Suppressor macrophage (primary cell): ENCODE results near the gene MTUS2.

Experiments used
- DNase-seq, 4 experiments: peaks; one replicate each; pipeline ENCODE4 v3.0.0-alpha.2; 2020 to 2022

Gene MTUS2

DNA sequence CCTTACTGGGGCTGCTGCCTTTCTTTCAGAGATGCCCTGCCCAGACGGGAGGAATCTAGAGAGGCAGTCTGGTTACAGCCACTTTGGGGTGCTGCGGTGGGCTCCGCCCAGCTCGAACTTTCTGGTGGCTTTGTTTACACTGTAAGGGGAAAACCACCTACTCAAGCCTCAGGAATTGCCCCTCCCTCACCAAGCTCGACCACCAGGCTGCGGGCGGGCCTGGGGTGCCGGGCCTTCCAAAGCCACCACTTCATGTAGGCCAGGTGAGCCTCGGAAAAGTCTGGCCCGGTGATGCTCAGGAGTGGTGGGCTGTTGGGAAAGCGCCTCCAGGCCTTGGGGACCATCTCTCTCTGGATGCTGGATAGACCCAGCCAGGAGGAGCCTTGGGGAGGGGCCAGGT is 218.6 kb downstream of the MTUS2 start:
- no peak for DNase-seq

DNA sequence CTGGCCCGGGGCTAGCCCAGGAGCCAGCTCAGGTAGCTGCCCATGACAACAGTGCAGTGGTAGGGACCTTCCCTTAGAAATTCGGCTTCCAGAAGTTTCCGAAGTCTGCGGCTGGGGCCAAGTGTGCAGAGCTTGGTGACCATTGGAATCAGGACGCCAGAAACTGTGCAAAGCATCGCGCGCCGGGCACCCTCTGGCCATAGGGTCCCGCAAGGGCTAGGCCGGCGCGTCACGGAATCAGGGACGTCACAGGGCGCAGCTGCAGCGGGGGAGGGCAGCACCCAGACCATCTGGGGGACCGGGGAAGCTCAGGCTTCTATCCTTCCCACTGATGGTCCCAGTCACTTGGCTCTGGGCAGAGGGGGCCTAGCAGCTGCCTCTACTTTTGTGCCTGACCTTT is 219.1 kb downstream of the MTUS2 start:
- DNase-seq = no peak

DNA sequence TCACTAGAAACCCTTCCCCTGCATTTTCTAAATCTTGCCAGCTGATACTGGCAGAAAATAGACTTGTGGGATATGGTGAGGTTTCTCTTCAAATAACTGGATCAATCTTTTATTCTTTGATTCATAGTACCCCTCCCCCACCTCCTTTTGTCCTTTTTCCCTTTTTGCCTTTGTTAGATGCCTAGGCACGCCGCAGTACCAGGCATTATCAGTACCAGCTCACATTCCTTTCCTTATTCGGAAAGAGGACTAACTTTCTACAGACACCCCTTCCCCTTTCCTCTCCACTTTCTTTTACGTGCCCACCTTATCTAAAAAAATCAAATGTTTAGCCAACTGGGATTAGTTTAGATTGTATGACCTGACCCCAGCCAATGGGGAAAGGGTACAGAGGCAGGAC is 226.4 kb downstream of the MTUS2 start:
- DNase-seq = no peak

DNA sequence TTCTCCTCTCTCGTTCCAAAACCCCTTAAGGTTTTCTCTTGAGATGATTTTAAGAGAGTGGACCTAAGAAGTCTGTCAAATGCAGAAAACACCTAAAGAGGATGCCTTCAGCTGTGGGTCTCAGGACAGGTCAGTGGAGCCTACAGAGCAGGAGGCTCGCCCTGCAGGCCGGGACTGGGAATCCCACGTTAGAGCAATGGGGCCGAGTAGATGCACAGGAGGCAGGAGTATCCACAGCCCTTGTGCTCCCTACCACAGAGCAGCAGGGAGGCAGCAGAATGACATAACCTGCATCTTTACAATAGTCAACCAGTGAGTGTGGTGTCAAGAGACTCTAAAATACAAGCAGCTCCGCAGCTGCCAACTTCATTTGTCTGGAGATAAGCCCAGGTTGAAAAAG is 229.4 kb downstream of the MTUS2 start:
- DNase-seq = no peak

DNA sequence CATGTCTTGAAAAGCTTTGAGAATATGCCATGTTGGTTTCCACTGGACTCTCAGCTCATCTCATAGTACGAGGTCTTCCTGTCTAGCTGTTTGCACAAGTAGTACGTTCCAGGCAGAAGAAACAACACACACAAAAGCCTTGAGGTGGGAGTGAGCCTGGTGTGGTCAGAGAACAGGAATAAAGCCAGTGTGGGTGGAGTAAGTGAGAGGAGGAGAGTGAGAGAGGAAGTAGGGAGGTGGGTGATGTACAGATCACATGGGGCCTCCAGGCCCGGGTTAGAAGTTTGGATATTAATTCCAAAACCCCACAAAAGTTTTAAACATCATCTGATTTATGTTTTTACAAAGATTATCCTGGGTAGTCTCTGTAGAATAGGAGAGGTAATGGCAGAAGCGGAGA is 230.6 kb downstream of the MTUS2 start:
- no peak for DNase-seq

DNA sequence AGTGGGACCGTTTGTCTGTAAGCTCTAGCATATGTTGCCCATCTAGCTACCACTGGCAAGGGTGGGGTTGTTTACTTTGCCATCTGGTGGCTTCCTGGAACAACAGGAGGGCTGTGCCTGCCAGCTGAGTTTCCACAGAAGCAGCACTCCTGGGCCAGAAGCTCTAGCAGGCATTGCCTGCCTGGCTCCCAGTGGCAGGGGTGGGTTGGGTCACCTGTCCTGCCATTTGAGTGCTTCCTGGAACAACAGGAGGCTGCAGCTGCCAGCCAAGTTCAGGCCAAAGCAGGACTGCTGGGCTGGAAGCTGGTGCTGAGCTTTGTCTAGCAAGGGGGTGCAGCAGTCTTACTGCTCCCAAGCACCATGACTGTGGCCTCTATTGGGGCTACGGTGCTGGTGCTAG is 239.7 kb downstream of the MTUS2 start:
- no peak for DNase-seq

DNA sequence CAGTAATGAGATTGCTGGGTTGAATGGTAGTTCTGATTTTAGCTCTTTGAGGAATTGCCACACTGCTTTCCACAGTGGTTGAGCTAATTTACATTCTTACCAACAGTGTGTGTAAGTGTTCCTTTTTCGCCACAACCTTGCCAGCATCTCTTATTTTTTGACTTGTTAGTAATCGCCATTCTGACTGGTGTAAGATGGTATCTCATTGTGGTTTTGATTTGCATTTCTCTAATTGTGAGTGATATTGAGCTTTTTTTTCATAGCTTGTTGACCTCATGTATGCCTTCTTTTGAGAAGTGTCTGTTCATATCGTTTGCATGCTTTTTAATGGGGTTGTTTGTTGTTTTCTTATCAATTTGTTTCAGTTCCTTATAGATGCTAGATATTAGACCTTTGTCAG is 245.0 kb downstream of the MTUS2 start:
- no peak for DNase-seq

DNA sequence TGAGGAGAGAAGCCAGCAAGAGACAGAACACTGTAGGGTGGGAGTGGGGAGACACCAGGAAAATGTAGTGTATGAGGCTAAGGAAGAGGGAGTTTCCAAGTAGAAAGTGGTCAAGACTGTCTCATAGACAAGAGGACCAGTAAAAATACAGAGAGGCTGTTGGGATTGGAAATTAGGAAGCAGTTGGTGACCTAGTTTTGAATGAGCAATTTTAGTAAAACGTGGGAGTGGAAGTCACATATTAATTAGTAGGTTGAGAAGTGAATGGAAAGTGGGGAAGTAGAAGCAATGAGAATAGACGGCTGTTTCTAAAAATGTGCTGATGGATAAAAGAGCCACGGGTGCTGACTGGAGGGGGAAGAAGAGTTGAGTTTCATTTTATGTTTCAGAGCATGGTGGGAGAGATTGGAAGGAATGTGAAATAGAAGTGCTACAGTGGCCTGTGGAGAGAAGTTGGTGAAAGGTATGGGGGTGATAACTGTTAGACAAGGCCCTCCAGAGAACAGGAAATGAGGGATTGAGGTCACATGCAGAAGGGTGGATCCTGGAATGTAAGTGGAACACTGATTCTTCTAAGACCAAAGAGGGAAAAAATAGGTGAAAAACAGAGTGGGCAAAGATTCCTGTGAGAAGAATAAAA is 247.3 kb downstream of the MTUS2 start:
- no peak for DNase-seq

DNA sequence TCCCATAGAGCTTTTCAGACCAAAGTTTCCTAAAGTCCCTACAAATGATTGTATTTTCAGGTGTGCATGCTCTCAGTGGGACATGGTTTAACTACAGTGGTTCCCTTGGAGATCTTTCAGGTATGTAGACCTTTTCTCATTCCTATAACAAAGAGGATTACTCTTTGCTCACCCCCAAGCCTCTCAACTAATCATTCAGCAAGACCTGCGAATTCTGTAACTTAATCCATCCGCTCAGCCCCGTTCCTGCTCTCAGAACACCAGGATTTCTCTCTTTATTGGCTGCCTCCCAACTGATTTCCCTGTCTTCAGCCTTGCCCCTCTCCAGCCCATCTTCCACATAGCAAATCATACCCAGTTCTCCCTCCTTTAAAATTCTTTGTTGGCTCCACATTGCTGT is 253.6 kb downstream of the MTUS2 start:
- no peak for DNase-seq

DNA sequence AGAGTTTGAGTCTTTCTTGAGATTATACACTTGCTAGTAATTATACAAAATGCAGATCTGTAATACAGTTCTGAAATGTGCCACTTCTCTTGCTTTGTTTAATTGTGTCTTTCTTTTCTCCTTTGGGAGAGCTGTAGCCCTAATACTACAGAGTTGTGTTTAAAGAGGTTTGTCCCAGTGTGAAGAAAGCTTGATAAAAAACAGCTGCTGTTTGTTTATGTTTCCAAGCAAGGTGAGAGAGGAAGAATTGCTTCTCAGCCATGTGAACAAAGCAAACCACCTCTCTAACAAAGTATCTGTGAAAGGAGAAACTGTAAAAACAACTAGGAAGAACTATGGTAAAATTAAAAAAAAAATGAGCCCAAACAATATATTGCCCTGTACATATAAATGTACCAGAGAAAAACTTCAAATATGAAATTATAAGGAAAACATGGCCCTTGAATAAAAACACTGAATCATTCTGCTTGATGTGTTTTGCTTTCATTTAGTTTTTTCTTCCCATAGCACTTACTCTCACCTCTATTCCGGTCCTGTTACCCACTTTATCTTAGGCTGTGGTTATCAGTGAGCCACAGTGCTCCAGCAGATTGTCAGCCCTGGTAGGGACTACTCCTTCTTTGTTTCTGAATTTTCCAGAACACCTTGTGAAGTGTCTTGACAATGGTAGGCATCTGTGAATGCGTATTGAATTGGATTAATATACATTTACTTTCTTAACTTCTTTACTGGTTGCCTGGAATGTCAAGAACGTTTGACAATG is 257.1 kb downstream of the MTUS2 start:
- DNase-seq = no peak

DNA sequence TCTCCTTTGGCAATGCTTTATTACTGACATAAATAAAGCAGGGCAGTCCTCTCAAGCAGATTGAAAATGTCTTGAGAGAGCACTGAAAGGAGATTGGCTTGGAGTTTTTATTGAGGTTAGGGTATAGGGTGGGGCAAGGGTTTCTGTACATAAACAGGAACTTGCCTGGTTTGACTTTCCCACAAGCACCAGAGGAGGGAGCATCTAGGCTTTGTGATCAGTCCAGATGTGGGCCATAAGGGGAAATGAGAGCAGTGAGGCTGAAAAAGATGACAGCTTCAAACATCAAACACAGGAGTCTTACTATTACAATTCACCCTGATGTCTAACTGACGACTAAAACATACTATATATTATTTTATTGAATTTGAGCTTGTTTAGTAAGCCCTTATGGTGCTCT is 260.9 kb downstream of the MTUS2 start:
- DNase-seq = peak in 3 of 4 experiments; percentile 14 to 61 (median 45)

DNA sequence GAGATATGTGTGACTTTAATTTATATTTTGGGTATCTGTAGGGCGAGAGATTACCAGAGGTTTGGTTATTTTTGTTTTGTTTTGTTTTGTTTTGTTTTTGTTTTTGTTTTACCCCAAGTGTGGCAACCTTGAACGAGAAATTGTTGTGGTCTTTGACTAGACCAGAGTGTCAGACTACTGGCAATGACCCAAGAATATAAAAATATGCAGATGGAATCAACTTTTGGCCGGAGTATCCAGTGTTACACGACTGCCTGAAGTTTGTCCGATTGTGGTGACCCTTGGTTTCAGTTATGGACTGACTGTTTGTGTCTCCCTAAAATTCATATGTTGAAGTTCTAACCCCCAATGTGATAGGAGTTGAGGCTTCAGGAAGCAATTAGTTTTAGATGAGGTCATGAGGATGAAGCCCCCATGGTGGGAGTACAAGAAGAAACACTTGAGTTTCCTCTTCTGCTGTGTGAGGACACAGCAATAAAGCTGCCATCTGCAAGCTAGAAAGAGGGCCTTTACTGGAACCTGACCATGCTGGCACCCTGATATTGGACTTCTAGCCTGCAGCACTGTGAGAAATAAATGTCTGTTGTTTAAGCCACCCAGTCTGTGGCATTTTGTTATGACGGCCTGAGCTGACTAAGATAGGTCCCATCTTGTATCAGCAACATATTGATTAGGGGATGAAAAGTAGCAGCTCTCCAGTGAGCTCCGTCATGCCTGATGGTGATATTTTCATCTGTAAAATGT is 261.7 kb downstream of the MTUS2 start:
- no peak for DNase-seq

DNA sequence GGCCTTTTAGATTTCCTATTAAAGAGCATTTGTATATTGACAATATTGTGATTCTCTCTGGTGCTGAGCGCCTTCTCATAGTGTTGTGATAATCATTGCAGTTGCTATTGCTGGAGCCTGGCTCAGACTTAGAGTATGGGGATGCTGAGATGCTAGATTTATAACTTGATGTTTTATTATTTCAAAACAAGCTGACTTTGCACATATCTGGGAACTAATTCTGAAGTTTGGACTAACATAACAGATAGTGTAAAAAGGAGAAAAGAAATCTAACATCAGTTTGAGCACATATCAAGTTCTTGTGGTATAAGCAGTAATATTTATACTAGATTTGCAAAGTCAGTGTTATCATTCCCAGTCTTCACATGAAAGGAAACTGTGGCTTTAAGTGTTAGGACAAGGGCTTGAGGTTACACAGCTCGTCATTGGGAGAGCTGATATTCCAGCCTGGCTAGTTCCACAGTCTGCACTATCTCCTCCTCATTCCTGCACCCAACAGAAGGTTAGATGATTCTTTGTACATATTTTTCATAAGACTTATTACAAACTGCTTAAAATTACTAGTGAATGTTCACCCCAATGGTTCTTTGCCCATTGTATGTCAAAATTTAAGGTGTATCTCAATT is 279.8 kb downstream of the MTUS2 start:
- no peak for DNase-seq

DNA sequence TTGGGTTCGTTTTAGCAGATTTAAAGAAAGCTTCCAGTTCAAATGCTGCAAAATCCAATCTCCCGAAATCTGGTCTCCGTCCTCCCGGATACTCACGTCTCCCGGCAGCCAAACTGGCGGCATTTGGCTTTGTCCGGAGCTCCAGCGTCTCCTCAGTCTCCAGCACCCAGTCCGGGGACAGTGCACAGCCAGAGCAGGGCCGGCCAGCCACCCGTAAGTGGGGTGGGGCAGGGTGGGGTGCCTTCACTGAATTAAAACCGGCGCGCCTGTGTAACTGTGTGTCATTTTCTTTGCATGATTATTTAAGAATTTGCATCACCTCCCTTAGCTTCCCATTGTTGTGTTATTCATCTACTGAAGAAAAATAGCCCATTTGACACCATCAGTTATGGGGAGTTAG is 280.6 kb downstream of the MTUS2 start:
- no peak for DNase-seq

DNA sequence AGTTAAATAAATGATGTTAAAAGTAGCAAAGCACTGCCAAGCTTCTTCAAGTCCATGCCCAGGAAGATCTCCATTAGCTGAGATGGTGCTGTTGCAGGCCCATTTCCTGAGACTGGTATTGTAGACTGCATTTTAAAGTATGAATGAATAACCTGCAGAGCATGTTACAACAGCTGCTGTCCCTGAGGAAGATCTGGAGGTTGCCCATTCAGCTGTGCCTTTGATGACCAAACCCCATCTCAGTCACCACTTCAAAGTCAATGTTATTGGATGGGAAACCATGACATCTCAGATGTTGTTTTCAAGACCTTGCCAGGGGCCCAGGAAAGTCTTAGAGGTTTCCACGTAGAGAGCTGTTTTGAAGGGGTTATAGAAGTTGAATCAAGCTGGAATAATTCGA is 281.3 kb downstream of the MTUS2 start:
- no peak for DNase-seq

DNA sequence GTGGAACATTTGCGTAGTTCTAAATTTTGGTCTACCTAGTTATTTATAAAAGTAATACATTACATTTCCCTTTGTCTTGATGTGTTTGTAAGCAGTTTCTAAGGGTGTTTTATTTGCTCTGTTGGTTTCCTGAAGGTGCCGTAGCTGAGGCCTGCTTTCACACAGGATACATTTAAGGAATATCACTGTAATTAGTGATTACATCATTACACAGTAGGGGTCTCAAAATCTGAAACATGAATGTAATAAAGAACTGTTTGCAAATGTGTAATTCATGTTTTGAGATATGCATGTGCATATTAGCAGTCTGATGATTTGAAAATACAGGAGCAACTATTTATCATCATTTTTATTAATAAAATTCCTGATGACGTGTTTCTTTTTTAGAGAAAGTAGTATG is 281.8 kb downstream of the MTUS2 start:
- DNase-seq = no peak

DNA sequence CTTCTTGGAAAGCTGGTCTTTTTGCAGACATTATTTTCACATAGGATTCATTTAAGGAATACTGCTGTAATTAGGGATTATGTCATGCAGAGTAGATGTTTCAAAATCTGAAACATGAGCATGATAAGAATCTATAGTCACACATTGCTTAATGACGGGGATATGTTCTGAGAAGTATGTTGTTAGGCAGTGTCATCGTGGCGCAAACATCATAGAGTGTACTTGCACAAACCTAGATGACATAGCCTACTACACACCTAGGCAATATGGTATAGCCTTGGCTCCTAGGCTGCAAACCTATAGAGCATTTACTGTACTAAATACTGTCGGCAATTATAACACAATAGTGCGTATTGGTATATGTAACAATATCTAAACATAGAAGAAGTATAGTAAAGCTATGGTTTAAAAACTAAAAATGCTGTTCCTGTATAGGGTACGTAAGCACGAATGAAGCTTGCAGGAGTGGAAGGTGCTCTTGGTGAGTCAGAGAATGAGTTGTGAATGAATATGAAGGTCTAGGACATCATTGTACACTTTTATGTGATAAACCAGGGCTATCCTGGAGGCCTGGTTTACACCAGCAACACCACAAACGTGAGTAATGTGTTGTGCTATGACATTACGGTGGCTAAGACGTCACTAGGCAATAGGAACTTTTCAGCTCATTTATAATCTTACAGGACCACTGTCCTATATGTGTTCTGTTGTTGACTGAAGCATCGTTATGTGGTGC is 283.1 kb downstream of the MTUS2 start:
- no peak for DNase-seq

DNA sequence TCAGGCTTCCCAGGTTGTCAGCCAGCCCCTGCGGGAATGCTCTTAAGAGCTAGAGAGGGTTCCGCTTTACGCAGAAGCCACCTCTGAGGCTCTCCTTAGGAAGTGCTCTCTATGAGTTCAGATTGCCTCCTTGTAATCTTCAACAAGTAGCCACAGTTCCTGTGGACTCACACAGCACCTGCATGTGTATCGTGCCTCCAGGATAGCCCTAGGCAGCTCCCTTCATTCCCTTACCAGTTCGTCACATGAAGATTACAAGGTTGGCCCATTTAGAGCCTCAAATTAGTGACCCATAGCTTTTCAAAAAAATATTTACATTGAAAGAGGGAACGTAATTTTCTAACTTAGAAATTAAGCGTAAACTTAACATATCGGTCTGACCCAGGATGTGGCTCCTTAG is 284.3 kb downstream of the MTUS2 start:
- no peak for DNase-seq

DNA sequence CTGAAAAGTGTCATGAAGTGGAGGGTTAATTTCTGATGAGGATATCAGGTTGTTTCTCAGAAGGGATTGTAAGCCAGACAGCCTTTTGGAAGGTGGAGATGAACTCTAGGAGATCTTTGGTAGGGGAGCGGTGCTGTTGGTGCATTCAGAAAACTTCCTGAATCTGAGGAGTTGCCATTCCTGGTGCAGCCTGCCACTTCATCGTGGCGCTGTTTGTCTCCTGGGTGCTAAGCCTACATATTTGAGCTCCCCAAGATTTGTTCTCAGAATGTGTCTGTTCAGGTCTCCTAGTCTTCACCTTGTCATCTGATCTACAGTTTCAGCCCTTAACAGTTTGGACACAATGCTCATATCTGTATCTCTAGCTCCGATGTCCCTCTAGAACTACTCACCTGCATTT is 285.6 kb downstream of the MTUS2 start:
- DNase-seq = peak in 2 of 4 experiments; percentile 13 to 14

DNA sequence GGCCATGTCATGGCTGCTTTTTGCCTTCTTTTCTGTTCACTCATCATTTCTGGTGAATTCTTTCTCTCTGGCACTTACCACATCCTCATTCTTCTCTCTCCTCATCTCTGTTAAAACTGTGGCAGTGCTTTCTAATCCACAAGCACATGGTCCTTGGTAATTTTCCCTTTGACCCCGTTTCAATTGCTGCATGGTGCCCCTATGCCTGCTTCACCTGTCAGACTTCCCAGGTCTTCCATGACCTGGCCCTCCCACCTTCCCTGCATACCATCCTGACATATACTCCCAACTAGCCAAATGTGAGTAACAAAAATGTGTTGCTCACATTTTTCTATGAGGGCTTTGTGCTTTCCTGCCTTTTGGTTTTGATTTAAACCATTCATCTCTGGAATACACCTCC is 286.5 kb downstream of the MTUS2 start:
- DNase-seq = no peak

DNA sequence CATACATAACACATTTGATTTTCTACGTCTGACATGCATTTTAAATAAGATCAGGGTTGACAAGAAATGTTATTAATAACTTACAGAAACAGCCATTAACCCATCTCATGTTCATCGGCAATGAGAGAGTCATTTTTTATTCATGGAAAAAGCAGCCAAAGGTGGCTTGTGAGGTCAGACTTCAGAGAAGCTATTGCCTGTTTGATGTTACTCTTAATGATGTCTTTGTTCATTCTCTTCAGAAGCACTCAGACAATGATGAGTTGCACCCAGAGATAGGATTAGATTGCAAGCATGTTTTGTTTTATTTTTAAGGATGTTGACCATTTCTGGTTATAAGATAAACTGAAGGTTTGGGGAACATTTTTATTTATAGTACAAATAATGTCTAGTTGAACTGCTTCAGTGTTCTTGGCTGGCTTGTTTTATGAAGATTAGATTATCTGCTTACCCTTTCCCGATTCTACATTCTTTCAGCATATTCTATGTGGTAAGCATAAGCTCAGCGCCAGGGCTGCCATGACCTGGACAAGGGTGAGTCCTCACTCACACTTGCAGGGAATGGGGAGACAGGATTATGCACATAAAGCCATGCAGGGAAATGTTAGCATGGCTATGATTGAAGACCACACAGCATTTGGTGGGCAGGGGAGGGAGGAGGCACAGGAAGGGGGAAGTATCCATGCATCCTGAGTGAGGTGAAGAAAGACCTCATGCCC is 288.1 kb downstream of the MTUS2 start:
- no peak for DNase-seq

DNA sequence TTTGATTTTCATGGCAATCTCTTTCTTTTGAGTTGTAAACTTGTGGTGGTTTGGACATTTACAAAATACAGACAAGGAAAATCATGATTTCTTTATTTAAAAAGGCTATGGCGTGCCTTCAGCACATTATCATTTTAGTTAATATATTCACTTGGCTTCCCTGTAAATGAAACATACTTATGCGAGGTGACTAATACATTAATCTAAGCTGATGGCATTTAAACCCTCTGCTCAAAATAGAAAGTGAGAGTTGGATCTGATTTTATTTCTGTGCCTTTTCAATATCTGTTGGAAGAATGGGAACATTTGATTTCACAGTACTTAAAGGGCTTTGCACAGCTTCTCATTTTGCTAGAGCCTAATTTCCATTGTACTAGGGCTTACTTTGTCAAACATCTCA is 289.8 kb downstream of the MTUS2 start:
- DNase-seq = no peak
